Neural cell (in vitro differentiated cells): ENCODE data around the gene ENAH.
"Not testable (repeated sequence)": the region's sequence is repeated elsewhere in the genome, so short reads cannot be mapped to it uniquely, and the experiment has no call there.

ENCODE experiments used
- EP300 ChIP-seq: fragments of 450-650 bp; conservative IDR thresholded peaks from 2 replicates; pipeline ENCODE4 v1.6.1; 2014; ENCODE audit warnings: antibody characterized with exemption, mild to moderate bottlenecking, moderate library complexity; ENCODE audit not compliant: poor library complexity, severe bottlenecking
- POLR2AphosphoS5 ChIP-seq: IDR thresholded peaks from 2 replicates; pipeline ENCODE4 v1.6.1; 2012
- TF ChIP-seq, protein P1 (sequence below): fragments of 450-650 bp; IDR thresholded peaks from 2 replicates; pipeline ENCODE4 v1.5.1; 2014; ENCODE audit warnings: antibody characterized with exemption, mild to moderate bottlenecking, moderate library complexity; ENCODE audit not compliant: poor library complexity, severe bottlenecking

DNA sequence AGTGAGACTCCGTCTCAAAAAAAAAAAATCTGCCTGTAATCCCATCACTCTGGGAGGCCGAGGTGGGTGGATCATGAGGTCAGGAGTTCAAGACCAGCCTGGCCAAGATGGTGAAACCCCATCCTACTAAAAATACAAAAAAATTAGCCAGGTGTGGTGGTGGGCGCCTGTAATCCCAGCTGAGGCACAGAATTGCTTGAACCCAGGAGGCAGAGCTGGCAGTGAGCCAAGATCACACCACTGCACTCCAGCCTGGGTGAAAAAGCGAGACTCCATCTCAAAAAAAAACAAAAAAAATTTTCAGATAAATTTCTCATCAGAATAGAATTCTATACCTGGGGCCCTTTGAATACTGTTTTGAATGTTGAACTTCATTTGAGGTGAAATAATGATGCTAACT is 45.3 kb upstream of the ENAH start:
- TF ChIP-seq, protein P1, sequence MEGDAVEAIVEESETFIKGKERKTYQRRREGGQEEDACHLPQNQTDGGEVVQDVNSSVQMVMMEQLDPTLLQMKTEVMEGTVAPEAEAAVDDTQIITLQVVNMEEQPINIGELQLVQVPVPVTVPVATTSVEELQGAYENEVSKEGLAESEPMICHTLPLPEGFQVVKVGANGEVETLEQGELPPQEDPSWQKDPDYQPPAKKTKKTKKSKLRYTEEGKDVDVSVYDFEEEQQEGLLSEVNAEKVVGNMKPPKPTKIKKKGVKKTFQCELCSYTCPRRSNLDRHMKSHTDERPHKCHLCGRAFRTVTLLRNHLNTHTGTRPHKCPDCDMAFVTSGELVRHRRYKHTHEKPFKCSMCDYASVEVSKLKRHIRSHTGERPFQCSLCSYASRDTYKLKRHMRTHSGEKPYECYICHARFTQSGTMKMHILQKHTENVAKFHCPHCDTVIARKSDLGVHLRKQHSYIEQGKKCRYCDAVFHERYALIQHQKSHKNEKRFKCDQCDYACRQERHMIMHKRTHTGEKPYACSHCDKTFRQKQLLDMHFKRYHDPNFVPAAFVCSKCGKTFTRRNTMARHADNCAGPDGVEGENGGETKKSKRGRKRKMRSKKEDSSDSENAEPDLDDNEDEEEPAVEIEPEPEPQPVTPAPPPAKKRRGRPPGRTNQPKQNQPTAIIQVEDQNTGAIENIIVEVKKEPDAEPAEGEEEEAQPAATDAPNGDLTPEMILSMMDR = not testable (repeated sequence)
- TF ChIP-seq POLR2AphosphoS5, EP300: not testable (repeated sequence)
